GM19372 (cell line): ENCODE measurements around the gene TRPV4.

Source experiments
- ATAC-seq: cut with Tn5 transposase; IDR thresholded peaks from one replicate; pipeline ENCODE4 v1.9.1; 2021; ENCODE audit warnings: mild to moderate bottlenecking, low read depth, moderate library complexity; ENCODE audit not compliant: unreplicated experiment

TRPV4 gene

GRCh38 chr12:109830267-109830666, 2.9 kb downstream of the TRPV4 start:
- ATAC-seq: no peak

- ATAC-seq: no peak
Observed at GRCh38 chr12:109829667-109830066, 3.5 kb downstream of the TRPV4 start.

GRCh38 chr12:109828754-109829511, 4.3 kb downstream of the TRPV4 start:
- ATAC-seq: no peak

GRCh38 chr12:109827566-109828550, 5.3 kb downstream of the TRPV4 start:
- no peak for ATAC-seq

GRCh38 chr12:109827080-109827479, 6.1 kb downstream of the TRPV4 start:
- no peak for ATAC-seq

- ATAC-seq: no peak
Observed at GRCh38 chr12:109824731-109825130, 8.5 kb downstream of the TRPV4 start.

- ATAC-seq: no peak
Observed at GRCh38 chr12:109822951-109823411, 10.2 kb downstream of the TRPV4 start.

- ATAC-seq: no peak
Observed at GRCh38 chr12:109822416-109822815, 10.8 kb downstream of the TRPV4 start.

- ATAC-seq: no peak
Observed at GRCh38 chr12:109821968-109822367, 11.2 kb downstream of the TRPV4 start.

- ATAC-seq: no peak
Observed at GRCh38 chr12:109820816-109821381, 12.3 kb downstream of the TRPV4 start.

GRCh38 chr12:109818905-109819500, 14.2 kb downstream of the TRPV4 start:
- ATAC-seq: no peak

- ATAC-seq: no peak
Observed at GRCh38 chr12:109818253-109818652, 14.9 kb downstream of the TRPV4 start.

GRCh38 chr12:109817627-109818231, 15.5 kb downstream of the TRPV4 start:
- no peak for ATAC-seq

GRCh38 chr12:109816870-109817269, 16.3 kb downstream of the TRPV4 start:
- no peak for ATAC-seq

GRCh38 chr12:109815757-109816617, 17.2 kb downstream of the TRPV4 start:
- no peak for ATAC-seq

- no peak for ATAC-seq
Observed at GRCh38 chr12:109815225-109815624, 18.0 kb downstream of the TRPV4 start.

- no peak for ATAC-seq
Observed at GRCh38 chr12:109814600-109815150, 18.5 kb downstream of the TRPV4 start.

GRCh38 chr12:109813810-109814416, 19.3 kb downstream of the TRPV4 start:
- ATAC-seq: no peak

GRCh38 chr12:109811624-109811995, 21.6 kb downstream of the TRPV4 start:
- ATAC-seq: no peak
